ENCODE data around the gene BOC. TPM values are rescaled to one million over a fixed set of nuclear protein-coding genes. Genes with fewer than 3 reads are reported as not detected.

BOC gene
- total and polyA plus RNA-seq, 2 of the 13 experiments (the other 11 are each of a cell fraction or from before 2014, with no cell fraction given), result 0.04 TPM; not detected in 1

GRCh38 chr3:113297841-113298240 is 86.5 kb downstream of the BOC start:
- Histone ChIP-seq H3K9ac (ENCODE audit: insufficient read depth, low read depth, low read length) (no peak overlapping the region), H3K4me3 (replicated peaks in 1 of 3; ENCODE audit: insufficient read depth in 1 of 3, low read depth in 2 of 3, low read length in 3 of 3) (no peak overlapping the region), H3K9me3 (ENCODE audit: low read length) (no peaks in the 10 kb centered on the region), H2AFZ (ENCODE audit: low read length) (no peak overlapping the region), H3K27ac (ENCODE audit: extremely low read length, insufficient read depth, low read length) (no peak overlapping the region), H3K36me3 (replicated peaks in 1 of 2; ENCODE audit: control insufficient read depth in 1 of 2, insufficient read depth in 2 of 2, low read length in 2 of 2) (no peaks in the 10 kb centered on the region), H3K79me2 (ENCODE audit: insufficient read depth, low read length) (no peaks in the 10 kb centered on the region), H4K20me1 (ENCODE audit: insufficient read depth, low read length) (no peaks in the 10 kb centered on the region), H3K27me3 (ENCODE audit: control insufficient read depth in 1 of 2, insufficient read depth in 2 of 2, low read length in 2 of 2) (no peaks in the 10 kb centered on the region), H3K4me2 (ENCODE audit: low read depth, low read length) (no peak overlapping the region), H3K4me1 (ENCODE audit: insufficient read depth, low read length) (peaks cover 17% of the 10 kb centered on the region)
- BruUV-seq (replicated peaks), result no TSS peak
- TF ChIP-seq KDM4B (CRISPR knock-in tag; IDR thresholded peaks at IDR 0.05) (no peak), REST (IDR thresholded peaks at IDR 0.05; ENCODE audit: borderline replicate concordance in 1 of 2, low read depth in 1 of 2, low read length in 2 of 2) (no peak), BCLAF1 (IDR thresholded peaks at IDR 0.05) (no peak)
- 71% methylated on average over 4 of the region's 4 CpGs for WGBS (ENCODE audit: low lambda C conversion rate)
- CTCF ChIA-PET (ENCODE audit: low intra/inter-chr PET ratio, low total read pairs), result no interaction called here
- in situ Hi-C loops (cut with HindIII; ENCODE audit: extremely low pct_ligation_motif_present, low pct_unique_long_range_greater_than_20kb), result no loop called here
- intact Hi-C loops (cut with micrococcal nuclease; ENCODE audit: unreplicated experiment), result no loop called here
- no peak for ATAC-seq
- POLR2A ChIA-PET, result no interaction called here
- DNase-seq (ENCODE audit: low spot score), result no peak
- FAIRE-seq, result no peak

Data from HepG2 (cell line).